Stimulated activated CD4-positive, alpha-beta T cell treated with anti-CD3 and anti-CD28 coated beads, Interleukin-4, amount 100 ng/mL, for 24 hours (primary cell): ENCODE results near the gene FUT9.

Experiments
- DNase-seq: peaks from one replicate; pipeline ENCODE4 v3.0.0-alpha.2; 2020

The FUT9 gene

GRCh38 chr6:96074006-96074405, 58.2 kb downstream of the FUT9 start:
- no peak for DNase-seq

- DNase-seq = no peak
Observed at GRCh38 chr6:96075826-96076225, 60.1 kb downstream of the FUT9 start.

- DNase-seq = no peak
Observed at GRCh38 chr6:96086745-96087144, 71.0 kb downstream of the FUT9 start.

GRCh38 chr6:96089173-96089572, 73.4 kb downstream of the FUT9 start:
- DNase-seq = no peak

- DNase-seq = no peak
Observed at GRCh38 chr6:96094077-96094476, 78.3 kb downstream of the FUT9 start.

GRCh38 chr6:96099069-96099468, 83.3 kb downstream of the FUT9 start:
- no peak for DNase-seq

GRCh38 chr6:96101564-96101963, 85.8 kb downstream of the FUT9 start:
- DNase-seq = no peak

- DNase-seq = no peak
Observed at GRCh38 chr6:96104910-96105309, 89.1 kb downstream of the FUT9 start.

GRCh38 chr6:96110878-96111277, 95.1 kb downstream of the FUT9 start:
- no peak for DNase-seq

- DNase-seq = no peak
Observed at GRCh38 chr6:96116674-96117073, 100.9 kb downstream of the FUT9 start.

- DNase-seq = no peak
Observed at GRCh38 chr6:96124778-96125177, 109.0 kb downstream of the FUT9 start.

- DNase-seq = no peak
Observed at GRCh38 chr6:96138406-96138805, 122.6 kb downstream of the FUT9 start.

GRCh38 chr6:96142142-96142541, 126.4 kb downstream of the FUT9 start:
- no peak for DNase-seq

- no peak for DNase-seq
Observed at GRCh38 chr6:96150431-96150830, 134.7 kb downstream of the FUT9 start.

GRCh38 chr6:96151707-96152106, 135.9 kb downstream of the FUT9 start:
- no peak for DNase-seq

- no peak for DNase-seq
Observed at GRCh38 chr6:96152114-96152708, 136.4 kb downstream of the FUT9 start.

GRCh38 chr6:96153775-96154174, 138.0 kb downstream of the FUT9 start:
- no peak for DNase-seq

GRCh38 chr6:96156425-96156824, 140.7 kb downstream of the FUT9 start:
- no peak for DNase-seq

- no peak for DNase-seq
Observed at GRCh38 chr6:96157018-96157565, 141.3 kb downstream of the FUT9 start.

GRCh38 chr6:96162711-96163120, 146.9 kb downstream of the FUT9 start:
- no peak for DNase-seq

- DNase-seq = no peak
Observed at GRCh38 chr6:96164802-96165201, 149.0 kb downstream of the FUT9 start.

GRCh38 chr6:96171112-96171511, 155.3 kb downstream of the FUT9 start:
- no peak for DNase-seq

GRCh38 chr6:96184798-96185197, 169.0 kb downstream of the FUT9 start:
- DNase-seq = no peak

GRCh38 chr6:96186094-96186493, 170.3 kb downstream of the FUT9 start:
- DNase-seq = no peak

- no peak for DNase-seq
Observed at GRCh38 chr6:96186516-96187195, 170.9 kb downstream of the FUT9 start.
